B cell (primary cell): ENCODE measurements around the gene RNF126. TPM values are rescaled to one million over a fixed set of nuclear protein-coding genes. Genes with fewer than 3 reads are reported as not detected.

ENCODE experiments used
- ATAC-seq: fragments of 200-7000 bp; cut with Tn5 transposase; one replicate; pipeline ENCODE4 v1.10.0; 2021; ENCODE audit warnings: low read depth, mild to moderate bottlenecking, moderate number of reproducible peaks, moderate library complexity
- CTCF ChIA-PET: fragments of 350-600 bp; sonication (Branson Sonifier 250); formaldehyde crosslinking; loops from one replicate; lab custom pipeline; 2021; ENCODE audit warnings: antibody characterized with exemption, inconsistent platforms; lab: Charles Lee
- POLR2A ChIA-PET: fragments of 350-600 bp; sonication (Branson Sonifier 250); formaldehyde crosslinking; loops from one replicate; lab custom pipeline; 2021; ENCODE audit warnings: antibody characterized with exemption; lab: Charles Lee
- DNase-seq: peaks from one replicate; pipeline ENCODE4 v3.0.0; 2013
- H2AFZ ChIP-seq: 2 replicates; pipeline ENCODE4 v1.6.1; 2012; ENCODE audit warnings: mild to moderate bottlenecking, low read depth, low read length; ENCODE audit not compliant: insufficient read depth, poor library complexity, severe bottlenecking
- H3K27ac ChIP-seq, 2 donors: 1 replicate in 1 of 2; 2 replicates in 1 of 2; pipeline ENCODE4 v1.5.1; 2012 to 2013; ENCODE audit warnings: low read length in 2 of 2, mild to moderate bottlenecking in 2 of 2, moderate library complexity in 1 of 2
- H3K27me3 ChIP-seq, 4 experiments: fragments of 200-600 bp in 1 of 4; sonication (generic) in 1 of 4; replicated peaks in 1 of 4; 1 replicate in 2 of 4; 2 replicates in 2 of 4; pipeline versions ENCODE4 v1.6.1 to v1.7.0; 2013 to 2016; ENCODE audit warnings: low read length in 3 of 4, mild to moderate bottlenecking in 2 of 4, mixed read lengths in 1 of 4, moderate library complexity in 1 of 4; ENCODE audit not compliant: insufficient read depth in 4 of 4, control insufficient read depth in 3 of 4; ENCODE audit errors: control extremely low read depth in 1 of 4
- H3K36me3 ChIP-seq, 2 experiments: replicated peaks in 1 of 2; 1 replicate in 1 of 2; 2 replicates in 1 of 2; pipeline versions ENCODE4 v1.6.1 to v1.7.1; 2013; ENCODE audit warnings: low read length in 1 of 2; ENCODE audit not compliant: insufficient read depth in 2 of 2, control insufficient read depth in 1 of 2; ENCODE audit errors: control extremely low read depth in 1 of 2, extremely low read depth in 1 of 2
- H3K4me1 ChIP-seq, 2 donors: fragments of 200-600 bp in 1 of 2; sonication (generic) in 1 of 2; 1 replicate in 1 of 2; 2 replicates in 1 of 2; pipeline versions ENCODE4 v1.5.1 to v1.6.1; 2013 to 2017; ENCODE audit warnings: low read length in 2 of 2; ENCODE audit not compliant: control insufficient read depth in 2 of 2, insufficient read depth in 2 of 2
- H3K4me2 ChIP-seq: replicated peaks from 2 replicates; pipeline ENCODE3; 2012; ENCODE audit warnings: mild to moderate bottlenecking, low read depth, low read length; ENCODE audit not compliant: poor library complexity, severe bottlenecking
- H3K4me3 ChIP-seq, 5 experiments: fragments of 200-600 bp in 1 of 5; sonication (generic) in 1 of 5; 1 replicate in 3 of 5; 2 replicates in 2 of 5; pipeline versions ENCODE4 v1.5.1 to v1.7.0; 2011 to 2016; ENCODE audit warnings: low read length in 4 of 5, mild to moderate bottlenecking in 4 of 5, low read depth in 2 of 5, control low read depth in 1 of 5, moderate library complexity in 1 of 5; ENCODE audit not compliant: insufficient read depth in 1 of 5; ENCODE audit errors: control extremely low read depth in 1 of 5, extremely low read depth in 1 of 5
- H3K79me2 ChIP-seq: fragments of 200-600 bp; sonication (generic); one replicate; pipeline ENCODE4 v1.6.0; 2016; ENCODE audit warnings: low read length; ENCODE audit not compliant: control insufficient read depth, insufficient read depth
- H3K9ac ChIP-seq: fragments of 200-600 bp; sonication (generic); 2 replicates; pipeline ENCODE4 v1.6.1; 2017; ENCODE audit warnings: mild to moderate bottlenecking, low read length, moderate library complexity
- H3K9me3 ChIP-seq, 3 donors: one replicate each; pipeline versions ENCODE4 v1.6.1 to v1.7.1; 2013; ENCODE audit warnings: low read length in 2 of 3; ENCODE audit not compliant: control insufficient read depth in 2 of 3, insufficient read depth in 1 of 3; ENCODE audit errors: control extremely low read depth in 1 of 3
- H4K20me1 ChIP-seq: 2 replicates; pipeline ENCODE4 v1.6.0; 2012; ENCODE audit warnings: mild to moderate bottlenecking, low read length; ENCODE audit not compliant: insufficient read depth, control insufficient read depth, poor library complexity, severe bottlenecking
- H3K27ac Mint-ChIP-seq: one replicate; pipeline ENCODE4 v1.8.0; 2021; ENCODE audit warnings: mixed read lengths
- H3K27me3 Mint-ChIP-seq: one replicate; pipeline ENCODE4 v1.8.0; 2021; ENCODE audit warnings: mixed read lengths
- H3K4me1 Mint-ChIP-seq: one replicate; pipeline ENCODE4 v1.8.0; 2021; ENCODE audit warnings: mixed read lengths
- H3K4me3 Mint-ChIP-seq: one replicate; pipeline ENCODE4 v1.8.0; 2021; ENCODE audit warnings: mixed read lengths
- H3K9me3 Mint-ChIP-seq: one replicate; pipeline ENCODE4 v1.8.0; 2022; ENCODE audit warnings: mixed read lengths; ENCODE audit not compliant: insufficient read depth
- CTCF ChIP-seq: fragments of 200-600 bp; IDR thresholded peaks from one replicate; pipeline ENCODE4 v1.8.0; 2022; ENCODE audit warnings: antibody characterized with exemption, mild to moderate bottlenecking
- EZH2 ChIP-seq: IDR thresholded peaks from 2 replicates; pipeline ENCODE4 v1.6.1; 2012; ENCODE audit warnings: borderline replicate concordance, low read depth, mild to moderate bottlenecking, moderate library complexity, low read length; ENCODE audit not compliant: insufficient read depth, poor library complexity, severe bottlenecking
- WGBS: methylation state at CpG from one replicate; pipeline ENCODE4 v1.1.5; 2013; ENCODE audit warnings: missing lambda C conversion rate; ENCODE audit not compliant: insufficient coverage; 5-methylcytosine and 5-hydroxymethylcytosine counted together
- intact Hi-C: fragments of 100-400 bp; cut with micrococcal nuclease; formaldehyde crosslinking; loops from one replicate; pipeline ENCODE4 v1.10.0; 2022
- polyA plus RNA-seq: library from polyadenylated mRNA; depleted of rRNA; stranded (reverse); fragments of >200 nt; gene quantifications from 2 replicates; pipeline ENCODE4 v1.2.3, GENCODE V29; 2012
- total RNA-seq, 2 donors: library from RNA; stranded (reverse); fragments of 120-200 nt in 1 of 2; gene quantifications; 1 replicate in 1 of 2; 2 replicates in 1 of 2; pipeline versions ENCODE4 v1.2.3 to v1.2.4, GENCODE V29; 2013 to 2022

Gene RNF126
- total and polyA plus RNA-seq, 2 donors (not counting 1 experiment from before 2014, with no cell fraction given), result 74.3 to 118 TPM

- Histone ChIP-seq H2AFZ (peak overlapping the region; percentile 79), H3K27me3 (peaks cover 0 to 9% (median 2%) of the 10 kb centered on the region in 4 experiments), H3K36me3 (no peaks in the 10 kb centered on the region), H3K4me1 (peaks cover 11 to 34% of the 10 kb centered on the region in 2 donors), H4K20me1 (no peaks in the 10 kb centered on the region), H3K27ac (peak overlapping the region; percentile 19 to 44), H3K4me2 (peak overlapping the region; percentile 81), H3K79me2 (no peaks in the 10 kb centered on the region), H3K9me3 (no peaks in the 10 kb centered on the region), H3K4me3 (peak overlapping the region in 4 of 5 experiments; percentile 41 to 61 (median 49)), H3K9ac (peak overlapping the region; percentile 58)
- H3K4me3 Mint-ChIP-seq, result peak overlapping the region; percentile 79
- H3K4me1 Mint-ChIP-seq, result peaks cover 16% of the 10 kb centered on the region
- peak; percentile 64 for ATAC-seq
- no peak for TF ChIP-seq CTCF
- TF ChIP-seq EZH2, result no peak
- H3K9me3 Mint-ChIP-seq, result no peaks in the 10 kb centered on the region
- peaks cover 7% of the 10 kb centered on the region for H3K27me3 Mint-ChIP-seq
- intact Hi-C loops, result no loop called here
- peak; percentile 60 for DNase-seq
- WGBS, result 24% methylated on average over 31 of the region's 36 CpGs
- H3K27ac Mint-ChIP-seq, result peak overlapping the region; percentile 66
- ChIA-PET POLR2A (interaction anchor here (0.9 kb wide), 1 partner anchor 23 kb away, joined by 3 read pairs; the partner anchor contains the start of gene POLRMT), CTCF (interaction anchor here (0.8 kb wide), 1 partner anchor 27 kb away, joined by 4 read pairs; no protein-coding TSS in a partner anchor)
These were observed 52.1 kb downstream of the RNF126 start for GRCh38 chr19:610801-611480.
